ENCODE data around the gene GNB1L.

GNB1L gene

DNA sequence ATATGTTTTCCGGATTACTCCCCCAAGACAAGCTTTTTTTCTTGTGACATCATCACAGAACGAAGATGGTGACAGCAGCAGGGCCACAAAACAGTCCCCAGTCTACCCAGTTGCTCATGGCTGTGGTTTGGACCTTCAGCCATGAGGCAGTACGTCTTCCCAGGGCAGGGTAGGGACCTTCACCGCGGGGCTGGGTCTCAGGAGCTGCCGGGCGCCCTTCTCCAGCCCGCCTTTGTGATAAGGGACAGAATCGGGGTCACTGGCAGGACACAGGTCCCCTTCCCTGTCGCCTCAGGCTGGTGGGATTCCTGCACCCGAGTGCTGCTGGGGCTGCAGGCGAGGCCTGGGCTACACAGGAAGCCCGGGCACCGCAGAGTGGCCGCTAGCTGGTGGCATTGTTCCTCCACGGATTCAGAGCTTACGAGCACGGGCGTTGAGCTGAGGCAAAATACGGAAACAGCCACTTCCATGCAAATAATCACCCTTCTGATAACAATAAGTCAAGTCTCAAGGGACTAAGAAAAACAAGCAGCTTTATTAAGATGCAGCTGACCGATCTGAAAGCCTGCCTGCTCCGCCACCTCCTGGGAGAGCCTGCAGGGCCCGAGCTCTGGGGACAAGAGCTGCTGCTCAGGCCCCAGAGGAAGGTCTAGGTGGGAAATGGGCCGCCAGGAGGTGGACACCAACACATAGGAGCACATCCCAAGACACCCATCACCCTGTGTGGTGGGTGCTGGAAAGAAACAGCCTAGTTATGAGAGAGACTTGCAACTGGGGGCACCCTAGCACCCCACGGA, 81.8 kb downstream of the GNB1L start:
- DNase-seq = no peak

DNA sequence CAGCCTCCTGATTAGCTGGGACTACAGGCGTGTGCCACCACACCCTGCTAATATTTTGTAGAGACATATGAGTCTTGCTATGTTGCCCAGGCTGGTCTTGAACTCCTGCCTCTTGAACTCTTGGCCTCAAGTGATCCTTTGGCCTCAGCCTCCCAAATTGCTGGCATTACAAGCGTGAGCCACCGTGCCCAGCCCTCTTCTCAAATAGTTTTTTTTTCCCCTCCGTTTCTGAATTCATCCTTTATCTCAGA, 82.3 kb downstream of the GNB1L start:
- DNase-seq = no peak

DNA sequence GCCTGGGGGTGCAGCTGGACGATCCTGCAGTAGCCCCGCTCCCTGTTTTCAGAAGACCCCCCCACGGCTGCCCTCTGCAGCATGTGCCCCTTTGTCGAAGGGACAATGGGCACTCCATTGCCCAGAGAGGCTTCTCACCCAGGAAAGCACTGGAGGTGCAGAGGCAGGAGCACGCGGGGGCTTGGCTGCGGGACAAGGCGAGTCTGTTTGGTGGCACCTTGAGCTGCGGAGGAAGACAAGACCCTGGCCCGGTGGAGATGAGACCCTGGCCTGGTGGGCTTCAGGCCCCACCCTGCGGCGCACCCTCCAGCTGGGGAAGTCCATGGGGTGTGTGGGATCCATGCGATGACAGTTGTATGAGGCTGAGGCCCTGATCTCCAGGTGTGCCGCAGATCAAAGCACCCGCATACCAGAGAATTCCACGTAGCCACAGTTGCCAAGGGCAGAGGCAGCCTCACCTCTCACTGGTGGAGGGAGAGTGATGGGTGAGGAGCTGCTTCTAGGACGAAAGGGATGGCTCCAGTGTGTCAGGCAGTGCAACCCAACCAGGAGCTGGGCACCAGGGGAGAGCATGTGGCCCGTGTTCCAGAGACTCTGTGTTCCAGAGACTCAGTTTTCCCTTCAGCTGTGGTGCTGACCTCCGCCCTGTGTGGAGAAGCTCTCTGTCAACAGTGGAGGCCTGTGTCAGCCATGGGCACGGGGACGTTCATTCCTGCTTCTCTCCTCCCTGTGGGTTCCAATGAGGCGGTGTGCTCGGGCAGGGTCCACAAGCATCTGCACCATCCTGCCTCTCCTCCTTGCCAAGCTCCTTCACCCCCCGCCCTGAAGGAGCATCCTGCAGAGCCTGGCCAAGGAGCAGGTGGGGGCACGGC, 84.1 kb downstream of the GNB1L start:
- no peak for DNase-seq

DNA sequence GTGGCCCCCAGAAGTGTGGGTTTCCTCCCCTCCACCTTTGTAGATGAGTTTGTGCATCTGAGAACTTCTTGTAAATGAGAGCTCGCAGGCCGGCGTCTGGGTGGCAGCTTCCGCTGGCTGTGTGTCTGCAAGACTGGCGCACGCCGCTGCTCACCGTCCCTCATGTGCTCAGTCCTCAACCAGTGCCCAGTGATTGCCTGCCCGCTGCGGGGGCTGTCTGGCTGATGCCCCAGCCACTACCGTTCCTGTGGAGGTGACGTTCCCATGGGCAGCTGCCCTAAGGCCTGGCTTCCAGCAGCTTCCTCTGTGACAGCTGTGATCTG, 85.3 kb downstream of the GNB1L start:
- DNase-seq = no peak

DNA sequence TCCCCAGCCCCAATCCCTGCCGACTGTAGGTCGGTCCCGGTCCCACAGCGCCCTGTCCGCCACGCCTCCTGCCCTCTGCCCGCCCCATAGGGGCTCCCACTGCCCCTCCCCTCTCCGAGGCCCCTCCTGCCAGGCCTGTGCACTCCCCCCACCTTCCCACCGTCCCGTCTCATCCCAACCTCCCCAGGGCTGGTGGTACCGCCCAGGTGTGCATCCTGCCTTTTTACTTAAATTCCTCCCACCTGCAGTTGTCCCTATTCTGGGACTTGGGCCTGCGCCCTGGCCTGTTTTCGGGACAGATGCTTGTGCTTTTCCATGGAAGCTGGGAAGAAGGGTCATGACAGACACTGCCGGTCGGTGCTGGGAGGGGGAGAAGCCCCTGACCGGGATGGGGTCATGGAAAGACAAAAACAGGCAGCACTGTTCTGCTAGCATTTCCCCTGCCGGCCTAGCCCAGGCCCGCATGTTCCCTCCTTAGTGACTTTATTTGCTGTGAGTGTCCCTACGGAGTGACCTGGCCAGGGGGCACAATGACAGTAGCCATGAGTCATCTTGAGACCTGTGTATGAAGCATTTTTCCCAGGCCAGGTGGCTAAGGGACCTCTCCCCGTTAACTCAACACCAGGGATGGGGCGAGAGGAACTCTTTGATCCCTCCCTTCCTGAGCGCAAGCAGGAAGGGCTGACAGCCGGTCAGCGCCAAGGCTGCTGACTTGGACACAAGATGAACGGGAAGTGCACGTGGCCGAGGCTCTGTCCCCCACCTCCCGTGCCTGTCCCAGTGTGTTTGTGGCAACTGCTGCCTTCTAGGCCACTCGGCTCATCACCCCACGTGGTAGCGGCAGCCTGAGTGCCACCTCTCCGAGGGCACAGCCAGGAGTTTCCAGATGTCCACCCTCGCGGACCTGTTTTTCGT, 87.0 kb downstream of the GNB1L start:
- no peak for DNase-seq

DNA sequence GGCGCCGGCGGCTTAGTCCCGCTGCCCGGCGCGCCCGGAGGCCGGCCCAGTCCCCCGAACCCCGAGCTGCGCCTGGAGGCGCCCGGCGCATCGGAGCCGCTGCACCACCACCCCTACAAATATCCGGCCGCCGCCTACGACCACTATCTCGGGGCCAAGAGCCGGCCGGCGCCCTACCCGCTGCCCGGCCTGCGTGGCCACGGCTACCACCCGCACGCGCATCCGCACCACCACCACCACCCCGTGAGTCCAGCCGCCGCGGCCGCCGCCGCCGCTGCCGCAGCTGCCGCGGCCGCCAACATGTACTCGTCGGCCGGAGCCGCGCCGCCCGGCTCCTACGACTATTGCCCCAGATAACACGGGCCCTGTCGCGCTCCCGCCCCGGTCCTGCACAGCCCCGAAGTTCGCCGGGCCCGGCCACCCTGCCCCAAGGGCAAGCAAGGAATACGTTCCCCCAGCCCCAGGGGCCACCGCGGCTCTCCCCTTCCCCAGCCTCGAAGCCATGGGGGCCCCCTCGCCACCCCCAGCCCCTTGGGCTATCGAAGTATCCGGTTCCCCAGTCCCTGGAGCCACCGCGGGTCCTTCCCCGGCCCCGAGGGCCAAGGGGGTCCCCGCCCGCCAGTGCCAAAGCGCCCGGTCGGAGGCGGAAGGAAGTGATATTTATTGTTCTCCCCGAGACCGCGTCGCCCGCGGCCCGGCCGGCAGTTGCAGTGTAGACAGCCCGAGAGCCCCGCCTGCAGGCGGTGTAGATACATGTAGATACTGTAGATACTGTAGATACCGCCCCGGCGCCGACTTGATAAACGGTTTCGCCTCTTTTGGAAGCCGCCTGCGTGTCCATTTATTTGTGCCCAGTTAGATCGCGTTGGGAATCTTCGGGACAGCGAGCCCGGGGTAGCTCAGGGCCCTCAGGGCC, 87.9 kb downstream of the GNB1L start:
- DNase-seq = no peak

DNA sequence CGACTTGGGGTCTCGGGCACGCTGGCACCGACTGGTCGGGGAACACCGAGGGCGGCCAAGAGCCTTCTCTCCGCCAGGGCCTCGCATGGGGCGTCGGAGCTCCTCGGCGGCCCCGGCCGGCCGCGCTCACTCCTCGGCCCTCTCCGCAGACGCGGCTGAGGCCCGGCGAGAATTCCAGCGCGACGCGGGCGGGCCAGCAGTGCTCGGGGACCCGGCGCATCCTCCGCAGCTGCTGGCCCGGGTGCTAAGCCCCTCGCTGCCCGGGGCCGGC, 88.5 kb downstream of the GNB1L start:
- no peak for DNase-seq

DNA sequence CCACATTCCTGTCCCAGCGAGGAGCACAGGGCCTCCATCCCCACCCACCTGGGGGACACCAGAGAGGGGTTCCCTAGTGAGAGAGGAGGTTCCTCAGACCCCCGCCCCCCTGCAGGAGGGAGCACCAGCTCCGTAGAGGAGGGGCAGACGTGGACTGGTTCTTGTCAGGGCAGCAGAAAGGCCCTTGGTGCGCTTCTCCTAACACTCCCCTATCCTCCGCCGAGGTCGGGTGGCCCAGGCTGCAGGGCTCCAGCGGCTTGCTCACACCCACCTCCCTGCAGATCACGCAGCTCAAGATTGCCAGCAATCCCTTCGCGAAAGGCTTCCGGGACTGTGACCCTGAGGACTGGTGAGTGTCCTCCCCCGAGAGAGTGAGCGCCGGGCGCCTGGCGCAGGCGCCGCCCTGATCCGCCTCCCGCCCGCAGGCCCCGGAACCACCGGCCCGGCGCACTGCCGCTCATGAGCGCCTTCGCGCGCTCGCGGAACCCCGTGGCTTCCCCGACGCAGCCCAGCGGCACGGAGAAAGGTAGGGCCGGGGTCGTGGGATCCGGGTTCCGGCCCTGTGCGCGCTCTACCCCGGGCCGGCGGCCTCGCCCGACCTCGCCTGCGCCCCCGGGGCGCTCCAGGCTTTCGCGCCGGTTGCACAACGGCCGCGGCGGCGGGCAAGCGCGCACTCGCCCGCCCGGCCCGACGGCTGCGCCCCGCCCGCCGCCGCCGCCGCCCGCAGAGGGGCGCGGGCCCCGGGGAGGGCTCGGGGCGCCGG, 89.0 kb downstream of the GNB1L start:
- DNase-seq = no peak

DNA sequence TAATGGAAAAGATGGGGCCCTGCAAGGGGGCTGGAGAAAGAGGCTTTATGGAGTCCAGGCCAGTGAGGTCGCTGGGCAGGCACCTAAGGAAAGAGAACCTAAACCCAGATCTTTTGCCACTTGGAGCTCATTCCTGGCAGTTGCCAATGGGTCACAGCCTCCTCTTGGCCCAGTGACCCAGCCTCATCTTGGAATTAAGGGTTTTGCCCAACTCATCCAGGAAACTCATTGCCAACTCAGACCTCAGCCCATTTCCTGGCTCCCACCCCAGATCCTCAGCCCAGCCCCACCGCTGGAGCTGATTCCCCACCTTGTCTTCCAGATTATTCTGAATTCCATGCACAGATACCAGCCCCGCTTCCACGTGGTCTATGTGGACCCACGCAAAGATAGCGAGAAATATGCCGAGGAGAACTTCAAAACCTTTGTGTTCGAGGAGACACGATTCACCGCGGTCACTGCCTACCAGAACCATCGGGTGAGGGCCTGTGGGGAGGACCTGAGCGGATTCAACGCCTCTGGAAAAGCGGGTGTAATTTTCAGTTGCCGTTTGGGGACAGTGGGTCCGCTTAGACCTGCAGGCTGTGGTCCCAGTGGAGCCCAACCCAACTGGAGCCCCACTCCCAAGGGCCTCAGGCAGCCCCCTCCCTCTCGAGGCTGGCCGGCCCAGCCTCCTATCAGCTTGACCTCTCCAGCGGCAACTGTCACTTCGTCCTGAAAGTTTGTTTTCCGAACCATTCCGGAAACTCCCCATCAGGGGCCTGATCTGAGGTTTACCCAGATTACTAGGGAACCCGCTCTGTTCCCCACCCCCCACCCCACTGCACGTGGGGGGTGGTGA, 89.8 kb downstream of the GNB1L start:
- no peak for DNase-seq

DNA sequence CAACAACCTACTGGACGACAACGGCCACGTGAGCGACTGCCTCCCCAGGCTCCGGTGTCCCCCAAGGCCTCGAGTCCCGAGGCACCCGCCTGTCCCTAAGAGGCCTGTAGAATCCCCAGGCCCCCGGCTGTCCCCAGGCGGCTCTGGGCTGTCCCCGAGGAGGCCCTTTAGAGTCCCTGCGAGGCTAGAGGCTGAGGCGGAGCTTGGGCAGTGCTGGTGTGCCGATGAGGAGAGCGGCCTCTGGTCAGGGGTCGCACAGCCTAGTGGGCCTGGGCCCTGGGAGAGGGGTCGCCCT, 90.4 kb downstream of the GNB1L start:
- DNase-seq = no peak

DNA sequence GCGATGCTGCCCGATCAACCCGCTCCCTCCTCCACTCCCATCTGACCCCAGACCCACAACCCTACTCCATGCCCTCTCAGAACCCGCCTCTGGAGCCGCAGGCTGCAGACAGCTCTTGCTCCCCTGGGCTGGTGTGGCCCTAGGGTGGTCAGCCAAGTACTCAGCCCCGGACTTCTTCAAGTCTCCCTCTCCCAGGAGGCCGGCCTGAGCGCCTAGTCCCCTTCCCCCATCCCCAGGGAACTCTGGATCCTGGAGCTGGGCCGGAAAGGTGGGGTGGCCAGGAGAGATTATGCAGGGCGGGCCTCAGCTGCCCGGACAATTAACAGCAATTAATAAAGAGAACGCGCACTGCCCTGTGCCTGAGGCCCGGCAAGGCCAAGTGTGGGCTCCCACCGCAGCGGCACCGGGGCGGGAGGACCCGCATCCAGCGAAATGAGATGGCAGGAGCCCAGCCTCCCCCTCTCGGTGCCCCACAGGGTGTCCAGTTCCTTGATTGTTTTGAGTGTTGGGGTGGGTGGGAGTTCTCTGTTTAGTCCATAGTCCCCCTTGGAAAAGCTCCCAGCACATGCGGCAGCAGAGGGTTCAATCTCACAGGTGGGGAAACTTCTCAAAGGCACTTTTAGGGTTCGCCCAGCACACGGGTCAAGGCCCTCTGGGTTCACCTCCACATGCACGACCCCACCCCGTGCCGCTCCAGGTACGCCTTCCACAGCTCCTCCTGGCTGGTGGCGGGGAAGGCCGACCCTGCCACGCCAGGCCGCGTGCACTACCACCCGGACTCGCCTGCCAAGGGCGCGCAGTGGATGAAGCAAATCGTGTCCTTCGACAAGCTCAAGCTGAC, 91.0 kb downstream of the GNB1L start:
- DNase-seq = no peak

DNA sequence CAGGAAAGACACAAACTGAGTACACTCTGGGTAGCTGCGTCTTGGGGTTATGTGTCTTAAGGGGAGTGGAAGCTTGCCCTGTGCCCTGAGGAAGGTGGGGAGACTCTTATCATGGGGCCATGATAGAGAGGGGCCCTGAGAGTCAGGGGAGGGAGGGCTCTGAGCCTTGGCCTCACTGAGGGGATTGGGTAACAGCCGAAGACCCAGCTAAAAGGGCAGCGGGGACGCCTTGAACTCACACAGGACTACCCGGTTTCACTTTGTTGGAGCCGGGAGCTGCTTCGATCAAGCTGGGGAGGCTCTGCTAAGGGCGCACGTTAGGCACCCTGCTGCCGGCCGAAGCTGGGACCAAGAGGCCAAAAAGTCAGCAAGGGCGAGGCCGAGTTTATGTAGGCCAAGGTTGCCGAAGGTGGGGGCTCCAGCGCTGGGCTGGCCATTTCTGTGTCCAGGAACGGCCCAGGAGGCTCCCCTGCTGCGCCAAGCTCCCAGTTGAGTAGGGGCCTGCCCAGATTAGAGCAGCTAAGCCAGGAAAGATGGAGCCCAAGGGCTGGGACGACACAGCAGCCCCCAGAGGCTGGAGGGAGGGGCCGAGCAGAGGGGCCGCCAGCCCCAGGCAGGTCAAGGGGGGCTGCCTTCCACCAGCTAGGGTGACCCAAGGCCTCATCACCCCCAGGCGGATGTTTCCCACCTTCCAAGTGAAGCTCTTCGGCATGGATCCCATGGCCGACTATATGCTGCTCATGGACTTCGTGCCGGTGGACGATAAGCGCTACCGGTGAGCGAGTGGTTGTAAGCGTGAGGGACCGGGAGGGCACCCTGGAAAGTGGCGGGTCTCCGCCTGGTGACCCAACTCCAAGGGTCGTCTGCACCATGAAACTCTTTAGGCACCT, 91.9 kb downstream of the GNB1L start:
- no peak for DNase-seq

DNA sequence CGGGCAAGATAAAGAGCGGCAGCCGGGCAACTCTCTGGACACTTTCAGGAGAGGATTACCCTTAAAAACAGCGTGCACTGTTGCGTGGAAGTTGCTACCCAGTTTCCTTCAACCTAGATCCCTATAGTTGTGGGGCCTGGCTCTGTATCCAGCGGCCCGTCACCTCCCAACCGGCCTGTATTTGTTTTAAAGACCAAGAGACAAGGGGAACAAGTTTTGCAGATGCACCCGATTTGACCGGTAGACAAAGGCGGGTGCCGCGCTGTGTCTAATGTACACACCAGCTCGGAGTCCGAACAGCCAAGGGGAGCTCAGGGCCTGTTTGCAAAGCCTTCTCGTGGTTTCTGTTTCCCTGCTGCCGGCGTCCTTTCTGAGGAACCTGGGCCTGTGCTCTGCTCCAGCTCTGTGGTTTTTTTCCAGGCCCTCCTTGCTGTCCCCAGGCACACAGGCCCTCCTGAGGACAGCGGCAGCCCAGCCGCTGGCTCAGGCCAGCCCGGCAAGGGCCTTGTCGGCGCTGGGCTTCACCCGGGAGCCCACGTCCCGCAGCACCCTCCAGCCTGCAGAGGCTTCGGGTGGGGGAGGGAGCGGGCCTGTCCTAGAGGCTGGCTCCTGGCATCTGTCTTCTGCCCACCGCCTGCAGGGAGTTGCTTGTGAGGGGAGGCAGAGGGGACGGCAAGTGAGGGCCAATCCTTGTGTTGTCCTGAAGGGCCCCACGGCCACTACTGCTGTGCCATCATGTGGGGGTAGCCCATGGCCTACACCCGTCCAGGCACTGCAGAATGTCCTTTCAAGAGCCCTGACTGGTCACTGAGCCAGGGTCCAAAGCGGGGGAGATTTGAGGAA, 92.7 kb downstream of the GNB1L start:
- no peak for DNase-seq

DNA sequence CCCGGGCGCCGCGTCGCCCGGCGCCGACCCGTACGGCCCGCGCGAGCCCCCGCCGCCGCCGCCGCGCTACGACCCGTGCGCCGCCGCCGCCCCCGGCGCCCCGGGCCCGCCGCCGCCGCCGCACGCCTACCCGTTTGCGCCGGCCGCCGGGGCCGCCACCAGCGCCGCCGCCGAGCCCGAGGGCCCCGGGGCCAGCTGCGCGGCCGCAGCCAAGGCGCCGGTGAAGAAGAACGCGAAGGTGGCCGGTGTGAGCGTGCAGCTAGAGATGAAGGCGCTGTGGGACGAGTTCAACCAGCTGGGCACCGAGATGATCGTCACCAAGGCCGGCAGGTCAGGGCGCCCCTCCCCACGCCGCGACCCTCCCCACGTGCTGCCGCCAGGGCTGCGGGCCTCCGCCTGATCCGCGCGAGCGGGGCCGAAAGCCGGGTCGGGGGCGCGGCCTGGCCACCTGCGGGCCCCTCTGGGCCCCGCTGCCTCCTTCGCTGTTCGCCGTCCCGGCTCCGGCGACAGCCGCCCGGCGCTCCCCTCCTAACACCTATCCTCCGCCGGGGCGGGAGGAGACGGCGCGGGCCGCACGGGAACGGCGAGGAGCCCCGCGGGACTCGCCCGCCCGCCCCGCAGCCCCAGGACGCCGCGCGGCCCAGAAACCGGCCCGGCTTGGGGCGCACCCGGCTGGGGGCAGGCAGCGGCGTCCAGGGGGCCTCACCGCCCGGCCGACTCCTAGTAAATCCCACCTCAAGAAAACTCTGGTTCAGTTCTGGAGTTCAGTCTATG, 93.5 kb downstream of the GNB1L start:
- DNase-seq = no peak

DNA sequence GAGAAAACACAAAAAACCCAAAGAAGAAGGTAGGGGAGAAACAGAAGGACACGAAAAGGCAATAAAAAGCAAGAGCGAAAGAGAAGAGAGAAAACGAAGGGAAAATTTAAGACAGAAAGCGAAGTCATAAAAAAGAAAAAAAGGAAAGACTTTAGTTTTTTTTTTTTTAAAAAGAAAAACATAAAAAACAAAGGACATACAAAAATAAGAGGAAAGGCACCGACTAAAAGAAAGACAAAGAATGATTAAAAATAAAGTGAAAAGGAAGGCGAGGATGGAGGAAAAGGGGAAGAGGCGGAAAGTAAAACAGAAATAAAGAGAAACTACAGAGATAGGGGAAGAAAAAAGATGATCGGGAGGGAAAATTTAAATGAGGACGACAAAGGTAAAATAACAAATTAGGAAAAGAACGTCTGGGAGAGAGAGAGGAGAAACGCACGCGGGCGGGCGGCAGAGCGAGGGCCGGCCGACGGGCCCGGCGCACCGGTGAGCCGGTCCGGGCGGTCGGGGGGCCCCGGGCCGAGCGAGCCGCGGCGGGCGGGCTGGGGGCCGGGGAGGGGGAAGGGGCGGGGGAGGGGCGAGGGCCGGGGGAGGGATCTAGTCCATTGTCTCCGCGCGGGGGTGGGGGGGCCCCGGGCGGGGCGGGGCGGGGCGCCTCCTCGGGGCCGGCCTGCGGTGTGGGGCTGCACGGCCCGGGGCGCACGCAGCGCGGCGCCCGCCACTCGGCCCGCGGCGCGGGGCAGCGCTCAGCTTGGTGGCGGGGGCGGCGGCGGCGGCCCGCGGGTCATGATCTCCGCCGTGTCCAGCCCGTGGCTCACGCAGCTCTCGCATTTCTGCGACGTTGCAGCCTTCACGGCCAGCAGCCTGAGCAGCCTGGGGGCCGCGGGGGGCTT, 94.4 kb downstream of the GNB1L start, which contains the start of gene TBX1:
TBX1 (plus strand) TSS at position 721 of the 893 bp plus-strand sequence; CDS start at position 787, 66 bp downstream.
- no peak for DNase-seq

DNA sequence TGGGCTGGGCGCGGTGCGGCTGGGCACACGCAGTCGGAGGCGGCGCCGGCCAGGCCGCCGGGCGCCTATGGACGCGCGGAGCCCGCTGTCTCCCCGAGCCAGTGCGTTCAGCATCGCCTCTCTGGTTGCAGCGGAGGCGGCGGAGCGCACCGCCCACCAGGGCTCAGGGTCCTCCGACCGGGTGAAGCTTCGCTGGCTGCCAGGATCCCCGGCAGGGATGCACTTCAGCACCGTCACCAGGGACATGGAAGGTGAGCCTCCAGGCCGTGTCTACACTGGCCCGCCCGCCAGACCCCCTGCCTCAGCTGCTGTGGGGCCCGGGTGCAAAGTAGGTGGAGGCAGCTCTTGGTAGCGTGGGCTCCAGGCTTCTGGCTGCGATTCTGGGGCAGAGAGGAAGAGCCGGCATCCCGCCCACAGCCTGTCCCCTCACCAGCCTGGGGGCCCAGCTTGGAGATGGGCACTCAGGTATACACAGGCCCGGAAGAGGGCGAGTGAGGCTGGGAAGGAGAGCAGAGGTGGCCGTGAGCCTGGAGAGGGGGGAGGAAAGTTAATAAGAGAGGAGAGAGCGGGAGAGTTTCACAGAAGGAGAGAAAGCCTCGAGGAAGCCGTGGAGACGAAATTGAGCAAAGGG, 95.1 kb downstream of the GNB1L start:
- DNase-seq = no peak
